Gastroesophageal sphincter (tissue), 4 donors: Measurements from ENCODE around the gene UMAD1. TPM values are rescaled to one million over a fixed set of nuclear protein-coding genes. Genes with fewer than 3 reads are reported as not detected.

ENCODE experiments used
- ATAC-seq: fragments of 150-250 bp; one replicate; pipeline ENCODE4 v1.9.1; 2016; ENCODE audit warnings: mild to moderate bottlenecking, moderate library complexity
- H3K27ac ChIP-seq, 4 donors: fragments of 200-600 bp; sonication (generic) in 3 of 4; 1 replicate in 3 of 4; 2 replicates in 1 of 4; pipeline ENCODE4 v1.5.1; 2016 to 2019
- H3K27me3 ChIP-seq: fragments of 200-600 bp; sonication (generic); one replicate; pipeline ENCODE4 v1.5.1; 2019
- H3K36me3 ChIP-seq, 2 donors: fragments of 200-600 bp; sonication (generic); one replicate each; pipeline ENCODE4 v1.5.1; 2019; ENCODE audit warnings: control low read depth in 1 of 2
- H3K4me1 ChIP-seq, 3 donors: fragments of 200-600 bp; sonication (generic); 1 replicate in 2 of 3; 2 replicates in 1 of 3; pipeline ENCODE4 v1.5.1; 2016 to 2019; ENCODE audit warnings: control low read depth in 2 of 3
- H3K4me3 ChIP-seq, 2 donors: fragments of 200-600 bp; sonication (generic); one replicate each; pipeline ENCODE4 v1.5.1; 2019; ENCODE audit warnings: mild to moderate bottlenecking in 1 of 2, moderate library complexity in 1 of 2
- H3K9me3 ChIP-seq, 3 donors: fragments of 200-600 bp; sonication (generic); one replicate each; pipeline ENCODE4 v1.5.1; 2017 to 2019; ENCODE audit warnings: control low read depth in 2 of 3
- EP300 ChIP-seq: sonication (generic); formaldehyde crosslinking; IDR thresholded peaks from one replicate; pipeline ENCODE4 v1.6.1; 2017; ENCODE audit warnings: antibody characterized with exemption, mild to moderate bottlenecking
- POLR2A ChIP-seq, 2 donors: fragments of 450-650 bp; IDR thresholded peaks; one replicate each; pipeline ENCODE4 v1.6.1; 2017; ENCODE audit warnings: antibody characterized with exemption in 2 of 2, mild to moderate bottlenecking in 2 of 2, moderate library complexity in 1 of 2
- POLR2AphosphoS5 ChIP-seq: sonication (generic); formaldehyde crosslinking; IDR thresholded peaks from one replicate; pipeline ENCODE4 v1.6.1; 2017; ENCODE audit warnings: antibody characterized with exemption
- WGBS, 2 donors: methylation state at CpG; one replicate each; pipeline ENCODE4 v1.1.5; 2018; ENCODE audit warnings: low coverage in 1 of 2; 5-methylcytosine and 5-hydroxymethylcytosine counted together
- total RNA-seq, 4 donors: library from RNA; depleted of rRNA; stranded (reverse); fragments of >200 nt; gene quantifications; one replicate each; pipeline ENCODE4 v1.1.0, GENCODE V29; 2016
- TF ChIP-seq, protein P1 (sequence below), 4 experiments: fragments of 200-600 bp in 2 of 4; fragments of 450-650 bp in 2 of 4; sonication (generic) in 1 of 4; IDR thresholded peaks; one replicate each; pipeline ENCODE4 v1.5.1; 2017 to 2019; ENCODE audit warnings: antibody characterized with exemption in 4 of 4, mild to moderate bottlenecking in 2 of 4, moderate library complexity in 2 of 4

The UMAD1 gene
- total RNA-seq, 4 donors from 2014 or later: 7.4 to 24.4 (median 15.9) TPM

DNA sequence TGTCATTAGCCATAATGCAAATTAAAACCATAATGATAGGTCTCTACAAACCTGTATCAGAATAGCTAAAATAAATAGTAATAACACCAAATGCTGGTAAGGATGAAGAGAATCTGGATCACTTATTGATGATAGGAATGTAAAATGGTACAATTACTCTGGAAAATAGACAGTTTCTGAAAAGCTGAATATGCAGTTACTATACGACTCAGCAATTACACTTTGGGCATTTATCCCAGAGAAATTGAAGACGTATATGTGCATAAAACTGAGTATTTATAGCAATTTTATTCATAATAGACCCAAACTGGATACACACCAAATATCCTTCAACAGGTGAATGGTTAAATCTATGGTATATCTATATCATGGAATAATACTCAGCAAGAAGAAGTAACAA is 69.9 kb downstream of the UMAD1 start:
- no peaks in the 10 kb centered on the region for H3K27me3 ChIP-seq
- 83 to 89% methylated on average over 2 of the region's 2 CpGs for WGBS, 2 donors
- no peak for ATAC-seq

DNA sequence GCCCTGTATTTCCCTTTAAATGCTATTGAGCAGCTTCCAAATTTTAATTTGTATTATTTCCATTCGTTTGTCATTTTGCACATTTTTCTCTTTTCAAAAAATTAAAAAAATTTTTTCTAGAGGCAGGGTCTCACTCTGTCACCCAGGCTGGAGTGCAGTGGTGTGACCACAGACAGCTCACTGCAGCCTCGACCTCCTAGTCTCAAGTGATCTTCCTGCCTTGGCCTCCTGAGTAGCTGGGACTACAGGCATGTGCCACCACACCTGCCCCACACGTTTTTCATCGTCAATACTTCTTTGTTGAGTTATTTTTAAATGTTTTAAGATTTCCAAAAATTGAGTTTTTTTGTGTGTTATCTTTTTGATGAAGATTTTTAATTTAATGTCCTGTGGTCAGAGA is 73.2 kb downstream of the UMAD1 start:
- TF ChIP-seq POLR2AphosphoS5: no peak
- TF ChIP-seq EP300: no peak
- TF ChIP-seq POLR2A (IDR thresholded peaks at IDR 0.05): no peak
- TF ChIP-seq, protein P1, sequence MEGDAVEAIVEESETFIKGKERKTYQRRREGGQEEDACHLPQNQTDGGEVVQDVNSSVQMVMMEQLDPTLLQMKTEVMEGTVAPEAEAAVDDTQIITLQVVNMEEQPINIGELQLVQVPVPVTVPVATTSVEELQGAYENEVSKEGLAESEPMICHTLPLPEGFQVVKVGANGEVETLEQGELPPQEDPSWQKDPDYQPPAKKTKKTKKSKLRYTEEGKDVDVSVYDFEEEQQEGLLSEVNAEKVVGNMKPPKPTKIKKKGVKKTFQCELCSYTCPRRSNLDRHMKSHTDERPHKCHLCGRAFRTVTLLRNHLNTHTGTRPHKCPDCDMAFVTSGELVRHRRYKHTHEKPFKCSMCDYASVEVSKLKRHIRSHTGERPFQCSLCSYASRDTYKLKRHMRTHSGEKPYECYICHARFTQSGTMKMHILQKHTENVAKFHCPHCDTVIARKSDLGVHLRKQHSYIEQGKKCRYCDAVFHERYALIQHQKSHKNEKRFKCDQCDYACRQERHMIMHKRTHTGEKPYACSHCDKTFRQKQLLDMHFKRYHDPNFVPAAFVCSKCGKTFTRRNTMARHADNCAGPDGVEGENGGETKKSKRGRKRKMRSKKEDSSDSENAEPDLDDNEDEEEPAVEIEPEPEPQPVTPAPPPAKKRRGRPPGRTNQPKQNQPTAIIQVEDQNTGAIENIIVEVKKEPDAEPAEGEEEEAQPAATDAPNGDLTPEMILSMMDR (IDR thresholded peaks at IDR 0.05): no peak
- Histone ChIP-seq H3K36me3 (no peaks in the 10 kb centered on the region), H3K4me1 (no peaks in the 10 kb centered on the region), H3K4me3 (no peak overlapping the region), H3K9me3 (no peaks in the 10 kb centered on the region), H3K27me3 (no peaks in the 10 kb centered on the region), H3K27ac (no peak overlapping the region)
- ATAC-seq: no peak
- 92 to 96% methylated on average over 4 of the region's 4 CpGs for WGBS, 2 donors

More for the DNA sequence above, 69.9 kb downstream of the UMAD1 start:
- H3K27ac ChIP-seq: no peak overlapping the region
- H3K4me3 ChIP-seq: no peak overlapping the region
- H3K4me1 ChIP-seq: peaks cover 0 to 16% (median 0%) of the 10 kb centered on the region in 3 donors
- H3K9me3 ChIP-seq: no peaks in the 10 kb centered on the region
- TF ChIP-seq EP300: no peak
- no peak for TF ChIP-seq POLR2AphosphoS5
- TF ChIP-seq POLR2A (IDR thresholded peaks at IDR 0.05): no peak
- TF ChIP-seq, protein P1 (IDR thresholded peaks at IDR 0.05): no peak
- no peaks in the 10 kb centered on the region for H3K36me3 ChIP-seq

DNA sequence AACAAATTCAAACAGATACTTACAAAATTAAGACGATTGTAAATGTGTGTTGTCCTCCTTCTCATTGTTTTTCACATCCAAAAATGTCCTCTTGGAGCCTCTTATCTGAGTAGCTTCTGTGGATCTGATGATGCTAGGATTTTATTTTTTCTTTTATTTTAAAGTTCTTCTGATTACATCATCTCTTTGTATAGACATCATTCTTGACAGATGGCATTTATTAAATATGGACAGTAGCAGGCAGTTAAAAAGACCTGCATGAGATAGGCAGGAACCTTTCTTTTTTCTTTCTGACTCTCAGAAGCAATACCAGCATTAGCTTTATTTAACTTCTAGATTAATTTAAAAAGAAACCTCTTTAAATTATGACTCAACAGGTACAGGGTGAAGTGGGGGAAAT is 77.9 kb downstream of the UMAD1 start, which contains the start of gene RPA3:
Gene RPA3 (minus strand): TSS at position 116 of the 400 bp plus-strand sequence. CDS start 78,189 bp downstream, outside the sequence.
- H3K27ac ChIP-seq: no peak within 1 kb of the TSS
- H3K36me3 ChIP-seq: peaks cover 0 to 7% of the 10 kb centered on the region in 2 donors
- H3K27me3 ChIP-seq: no peaks in the 10 kb centered on the region
- no peak within 1 kb of the TSS for H3K4me3 ChIP-seq
- no peaks in the 10 kb centered on the region for H3K9me3 ChIP-seq
- H3K4me1 ChIP-seq: no peaks in the 10 kb centered on the region
- TF ChIP-seq, protein P1 (IDR thresholded peaks at IDR 0.05): no peak
- TF ChIP-seq POLR2AphosphoS5: no peak
- no peak for TF ChIP-seq EP300
- TF ChIP-seq POLR2A (IDR thresholded peaks at IDR 0.05): no peak
- 56 to 100% methylated on average over 1 of the region's 1 CpG for WGBS, 2 donors
- ATAC-seq: no peak

DNA sequence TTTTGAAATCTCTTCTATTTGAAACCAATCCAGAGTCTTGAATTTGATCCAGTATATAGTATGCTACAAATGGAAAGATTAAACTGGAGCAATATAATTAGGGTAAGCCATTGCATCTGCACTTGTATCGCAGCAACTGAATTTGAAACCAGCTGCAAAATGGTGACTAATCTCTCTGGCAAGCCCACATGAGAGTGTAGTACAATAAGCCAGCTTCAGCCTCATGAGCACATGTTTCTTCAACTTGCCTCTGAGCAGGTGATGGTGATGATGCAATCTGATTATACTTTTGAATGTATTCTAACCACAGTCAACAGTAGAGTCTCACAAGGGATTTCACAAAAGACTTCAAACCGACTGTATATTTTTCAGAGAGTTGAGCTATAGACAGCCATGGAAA is 78.7 kb downstream of the UMAD1 start:
- no peaks in the 10 kb centered on the region for H3K4me1 ChIP-seq
- no peaks in the 10 kb centered on the region for H3K27me3 ChIP-seq
- TF ChIP-seq, protein P1 (IDR thresholded peaks at IDR 0.05): no peak
- TF ChIP-seq POLR2AphosphoS5 (peak; percentile 21), POLR2A (IDR thresholded peaks at IDR 0.05) (no peak), EP300 (no peak)
- no peaks in the 10 kb centered on the region for H3K9me3 ChIP-seq
- H3K4me3 ChIP-seq: no peak overlapping the region
- H3K36me3 ChIP-seq: peaks cover 0 to 7% of the 10 kb centered on the region in 2 donors
- no peak overlapping the region for H3K27ac ChIP-seq
- WGBS, 2 donors: 58 to 72% methylated on average over 2 of the region's 2 CpGs
- peak; percentile 79 for ATAC-seq

DNA sequence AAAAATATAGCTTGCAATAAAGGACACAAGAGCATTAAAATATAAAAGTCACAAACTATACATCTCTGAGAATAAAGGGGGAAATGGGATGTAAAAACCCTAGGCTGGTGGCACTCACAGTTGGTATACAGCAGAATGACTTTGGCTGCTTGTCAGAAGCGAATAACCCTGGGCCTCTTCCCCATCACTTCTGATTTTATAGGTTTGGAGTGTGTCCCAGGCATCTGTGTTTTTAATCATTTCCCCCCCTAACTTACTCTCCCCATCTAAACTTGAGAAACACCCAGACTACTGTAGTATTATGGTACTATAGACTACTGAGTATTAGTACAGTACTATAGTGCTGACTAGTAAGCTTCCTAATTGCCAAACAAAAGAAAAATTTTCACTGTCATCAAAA is 79.6 kb downstream of the UMAD1 start:
- H3K27me3 ChIP-seq: no peaks in the 10 kb centered on the region
- H3K4me3 ChIP-seq: no peak overlapping the region
- H3K9me3 ChIP-seq: no peaks in the 10 kb centered on the region
- H3K27ac ChIP-seq: no peak overlapping the region
- TF ChIP-seq POLR2A (IDR thresholded peaks at IDR 0.05): no peak
- no peak for TF ChIP-seq POLR2AphosphoS5
- TF ChIP-seq, protein P1 (IDR thresholded peaks at IDR 0.05): no peak
- TF ChIP-seq EP300: no peak
- no peak for ATAC-seq
- 73 to 100% methylated on average over 1 of the region's 1 CpG for WGBS, 2 donors
- H3K36me3 ChIP-seq: peaks cover 0 to 7% of the 10 kb centered on the region in 2 donors
- H3K4me1 ChIP-seq: no peaks in the 10 kb centered on the region
